ENCODE results near the gene RIC3. TPM values are rescaled to one million over a fixed set of nuclear protein-coding genes. Genes with fewer than 3 reads are reported as not detected.
A peak's percentile ranks its signal among the peaks of the same experiment; 100 is the strongest.

Gene RIC3
- total RNA-seq, 3 donors from 2014 or later = 1.5 to 16.4 (median 2.0) TPM

- intact Hi-C loops (cut with DNase I, micrococcal nuclease) = no loop called here
- H3K36me3 ChIP-seq (ENCODE audit: low read depth) = no peaks in the 10 kb centered on the region
- no peak overlapping the region for H3K4me3 ChIP-seq
- no peak for TF ChIP-seq CTCF (IDR thresholded peaks at IDR 0.05)
- no peaks in the 10 kb centered on the region for H3K9me3 ChIP-seq
- ATAC-seq = no peak
- no peaks in the 10 kb centered on the region for H3K4me1 ChIP-seq (ENCODE audit: low read depth)
- DNase-seq = no peak
Measured at GRCh38 chr11:8071616-8072581, 96.9 kb downstream of the RIC3 start.

GRCh38 chr11:8070417-8071115 lies 98.3 kb downstream of the RIC3 start:
- no peaks in the 10 kb centered on the region for H3K4me1 ChIP-seq (ENCODE audit: low read depth)
- ATAC-seq (no peak), DNase-seq (no peak)
- H3K36me3 ChIP-seq (ENCODE audit: low read depth) = no peaks in the 10 kb centered on the region
- intact Hi-C loops (cut with DNase I, micrococcal nuclease) = no loop called here
- H3K9me3 ChIP-seq = no peaks in the 10 kb centered on the region
- no peak for TF ChIP-seq CTCF (IDR thresholded peaks at IDR 0.05)
- H3K4me3 ChIP-seq = no peak overlapping the region

GRCh38 chr11:8069771-8070170 lies 99.1 kb downstream of the RIC3 start:
- DNase-seq = no peak
- H3K36me3 ChIP-seq (ENCODE audit: low read depth) = no peaks in the 10 kb centered on the region
- H3K4me3 ChIP-seq = no peak overlapping the region
- ATAC-seq = no peak
- intact Hi-C loops (cut with DNase I, micrococcal nuclease) = no loop called here
- H3K4me1 ChIP-seq (ENCODE audit: low read depth) = no peaks in the 10 kb centered on the region
- TF ChIP-seq CTCF (IDR thresholded peaks at IDR 0.05) = no peak
- no peaks in the 10 kb centered on the region for H3K9me3 ChIP-seq

GRCh38 chr11:8068605-8069221 lies 100.1 kb downstream of the RIC3 start:
- DNase-seq (peak in 1 of 3 donors; percentile 19), ATAC-seq (peak; percentile 56)
- H3K4me1 ChIP-seq (ENCODE audit: low read depth) = no peaks in the 10 kb centered on the region
- no peaks in the 10 kb centered on the region for H3K9me3 ChIP-seq
- TF ChIP-seq CTCF (IDR thresholded peaks at IDR 0.05) = no peak
- intact Hi-C loops (cut with DNase I, micrococcal nuclease) = no loop called here
- H3K4me3 ChIP-seq = no peak overlapping the region
- H3K36me3 ChIP-seq (ENCODE audit: low read depth) = no peaks in the 10 kb centered on the region

GRCh38 chr11:8067929-8068575 lies 100.8 kb downstream of the RIC3 start:
- H3K36me3 ChIP-seq (ENCODE audit: low read depth) = no peaks in the 10 kb centered on the region
- H3K9me3 ChIP-seq = no peaks in the 10 kb centered on the region
- intact Hi-C loops (cut with DNase I, micrococcal nuclease) = no loop called here
- H3K4me1 ChIP-seq (ENCODE audit: low read depth) = no peaks in the 10 kb centered on the region
- no peak for ATAC-seq
- H3K4me3 ChIP-seq = no peak overlapping the region
- TF ChIP-seq CTCF (IDR thresholded peaks at IDR 0.05) = no peak
- DNase-seq = no peak
